Measurements from ENCODE around the gene MEIS2. TPM values are rescaled to one million over a fixed set of nuclear protein-coding genes. Genes with fewer than 3 reads are reported as not detected.

MEIS2 gene
- total RNA-seq, 1 donor: 73.0 TPM

GRCh38 chr15:36914466-36914865, 185.9 kb downstream of the MEIS2 start:
- H3K4me3 ChIP-seq (ENCODE audit: low read depth, low read length): no peak overlapping the region
- TF ChIP-seq, protein P1, sequence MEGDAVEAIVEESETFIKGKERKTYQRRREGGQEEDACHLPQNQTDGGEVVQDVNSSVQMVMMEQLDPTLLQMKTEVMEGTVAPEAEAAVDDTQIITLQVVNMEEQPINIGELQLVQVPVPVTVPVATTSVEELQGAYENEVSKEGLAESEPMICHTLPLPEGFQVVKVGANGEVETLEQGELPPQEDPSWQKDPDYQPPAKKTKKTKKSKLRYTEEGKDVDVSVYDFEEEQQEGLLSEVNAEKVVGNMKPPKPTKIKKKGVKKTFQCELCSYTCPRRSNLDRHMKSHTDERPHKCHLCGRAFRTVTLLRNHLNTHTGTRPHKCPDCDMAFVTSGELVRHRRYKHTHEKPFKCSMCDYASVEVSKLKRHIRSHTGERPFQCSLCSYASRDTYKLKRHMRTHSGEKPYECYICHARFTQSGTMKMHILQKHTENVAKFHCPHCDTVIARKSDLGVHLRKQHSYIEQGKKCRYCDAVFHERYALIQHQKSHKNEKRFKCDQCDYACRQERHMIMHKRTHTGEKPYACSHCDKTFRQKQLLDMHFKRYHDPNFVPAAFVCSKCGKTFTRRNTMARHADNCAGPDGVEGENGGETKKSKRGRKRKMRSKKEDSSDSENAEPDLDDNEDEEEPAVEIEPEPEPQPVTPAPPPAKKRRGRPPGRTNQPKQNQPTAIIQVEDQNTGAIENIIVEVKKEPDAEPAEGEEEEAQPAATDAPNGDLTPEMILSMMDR (IDR thresholded peaks at IDR 0.05; ENCODE audit: insufficient read depth, low read depth, low read length): no peak
- DNase-seq (ENCODE audit: low read depth): peak; percentile 54

- DNase-seq (ENCODE audit: low read depth): peak; percentile 72
- no peak overlapping the region for H3K4me3 ChIP-seq (ENCODE audit: low read depth, low read length)
These were observed 188.0 kb downstream of the MEIS2 start for GRCh38 chr15:36912311-36912712.

DNA sequence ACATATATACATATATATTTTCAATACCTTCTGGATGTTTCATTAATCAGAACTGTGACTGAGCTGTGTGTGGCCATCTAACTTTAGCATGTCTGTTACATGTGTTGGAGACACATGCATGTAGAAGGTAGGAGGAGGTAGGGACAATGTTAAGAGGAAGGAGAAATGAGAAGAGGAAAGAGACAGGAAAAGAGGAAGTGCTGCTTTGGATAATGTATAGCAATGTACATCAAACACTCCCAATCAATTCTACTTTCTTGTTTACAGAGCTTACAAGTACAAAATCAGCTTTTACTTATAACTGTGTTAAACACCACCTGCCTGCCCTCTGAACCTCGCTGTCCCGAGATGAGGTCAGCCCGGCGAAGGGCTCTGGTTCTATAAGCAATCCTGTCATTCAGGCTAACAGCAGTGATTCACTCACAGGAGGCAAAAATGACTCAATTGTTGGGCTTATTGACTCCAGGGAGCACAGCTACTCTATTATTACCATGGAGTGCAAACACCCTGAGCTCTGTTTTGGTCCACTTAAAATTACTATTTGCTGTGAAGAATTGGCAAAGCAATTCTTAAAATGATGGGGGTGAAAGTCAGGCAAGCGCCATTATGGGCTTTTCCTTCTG, 188.9 kb downstream of the MEIS2 start:
- TF ChIP-seq, protein P1 (IDR thresholded peaks at IDR 0.05; ENCODE audit: insufficient read depth, low read depth, low read length): no peak
- H3K4me3 ChIP-seq (ENCODE audit: low read depth, low read length): no peak overlapping the region
- DNase-seq (ENCODE audit: low read depth): peak; percentile 40

More at GRCh38 chr15:36912311-36912712, 188.0 kb downstream of the MEIS2 start:
- TF ChIP-seq, protein P1 (IDR thresholded peaks at IDR 0.05; ENCODE audit: insufficient read depth, low read depth, low read length): no peak

- DNase-seq (ENCODE audit: low read depth): no peak
- H3K4me3 ChIP-seq (ENCODE audit: low read depth, low read length): no peak overlapping the region
- TF ChIP-seq, protein P1 (IDR thresholded peaks at IDR 0.05; ENCODE audit: insufficient read depth, low read depth, low read length): no peak
These were observed 191.4 kb downstream of the MEIS2 start for GRCh38 chr15:36908991-36909390.

- no peak for DNase-seq (ENCODE audit: low read depth)
- TF ChIP-seq, protein P1 (IDR thresholded peaks at IDR 0.05; ENCODE audit: insufficient read depth, low read depth, low read length): no peak
- H3K4me3 ChIP-seq (ENCODE audit: low read depth, low read length): no peak overlapping the region
These were observed 193.1 kb downstream of the MEIS2 start for GRCh38 chr15:36907295-36907694.

DNA sequence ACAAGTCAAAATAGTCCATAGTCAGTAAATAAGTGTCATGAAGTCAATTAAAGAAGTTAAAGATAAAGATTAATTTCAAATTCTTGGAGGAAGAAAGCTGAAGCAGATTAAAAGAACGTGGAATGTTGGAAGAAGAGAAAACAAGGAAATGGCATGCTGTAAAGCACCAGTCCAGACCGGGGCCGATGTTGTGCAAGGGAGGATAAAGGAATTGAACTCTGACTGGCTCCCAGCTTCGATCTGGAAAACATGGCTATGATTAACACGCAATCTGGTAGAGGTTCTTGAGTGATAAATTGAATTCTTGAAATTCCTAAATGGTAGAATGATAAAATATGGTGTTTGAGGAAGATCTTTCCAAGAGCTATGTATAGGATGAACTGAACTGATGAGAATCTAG, 194.4 kb downstream of the MEIS2 start:
- TF ChIP-seq, protein P1 (IDR thresholded peaks at IDR 0.05; ENCODE audit: insufficient read depth, low read depth, low read length): no peak
- H3K4me3 ChIP-seq (ENCODE audit: low read depth, low read length): no peak overlapping the region
- peak; percentile 70 for DNase-seq (ENCODE audit: low read depth)

- TF ChIP-seq, protein P1 (IDR thresholded peaks at IDR 0.05; ENCODE audit: insufficient read depth, low read depth, low read length): no peak
- no peak for DNase-seq (ENCODE audit: low read depth)
- no peak overlapping the region for H3K4me3 ChIP-seq (ENCODE audit: low read depth, low read length)
These were observed 195.6 kb downstream of the MEIS2 start for GRCh38 chr15:36904715-36905114.

Data from fibroblast of villous mesenchyme (primary cell).